Mesodermal cell (in vitro differentiated cells): Measurements from ENCODE around the gene LILRA5.
"Not testable (repeated sequence)": the region's sequence is repeated elsewhere in the genome, so short reads cannot be mapped to it uniquely, and the experiment has no call there.

ENCODE experiments used
- H3K27ac ChIP-seq: 2 replicates; pipeline ENCODE4 v1.7.0; 2013; ENCODE audit warnings: mild to moderate bottlenecking, low read depth, low read length, moderate library complexity; ENCODE audit not compliant: severe bottlenecking
- H3K36me3 ChIP-seq: 2 replicates; pipeline ENCODE4 v1.7.1; 2013; ENCODE audit warnings: mild to moderate bottlenecking, low read length, moderate library complexity; ENCODE audit not compliant: control insufficient read depth, insufficient read depth
- H3K4me1 ChIP-seq: one replicate; pipeline ENCODE4 v1.7.1; 2013; ENCODE audit warnings: mild to moderate bottlenecking, low read length; ENCODE audit not compliant: insufficient read depth, control insufficient read depth, poor library complexity, severe bottlenecking
- H3K4me3 ChIP-seq: 2 replicates; pipeline ENCODE4 v1.7.0; 2013; ENCODE audit warnings: low read length, control low read depth, mild to moderate bottlenecking; ENCODE audit not compliant: insufficient read depth, poor library complexity, severe bottlenecking; ENCODE audit errors: extremely low read depth
- H3K9me3 ChIP-seq: 2 replicates; pipeline ENCODE4 v1.7.1; 2013; ENCODE audit warnings: mild to moderate bottlenecking, low read length, moderate library complexity; ENCODE audit not compliant: control insufficient read depth
- WGBS, 2 experiments: methylation state at CpG; one replicate each; pipeline ENCODE4 v1.1.5; 2013; ENCODE audit warnings: missing lambda C conversion rate in 2 of 2; ENCODE audit not compliant: insufficient coverage in 2 of 2; 5-methylcytosine and 5-hydroxymethylcytosine counted together

LILRA5 gene

GRCh38 chr19:54299515-54299914 lies 13.5 kb downstream of the LILRA5 start:
- H3K27ac ChIP-seq, result no peak overlapping the region
- no peak overlapping the region for H3K4me3 ChIP-seq
- H3K9me3 ChIP-seq, result no peaks in the 10 kb centered on the region
- no peaks in the 10 kb centered on the region for H3K4me1 ChIP-seq
- no CpG with 5 or more reads among the region's 5 CpGs for WGBS, 2 experiments
- H3K36me3 ChIP-seq, result no peaks in the 10 kb centered on the region

- H3K4me1 ChIP-seq, result no peaks in the 10 kb centered on the region
- H3K27ac ChIP-seq, result no peak overlapping the region
- WGBS, 2 experiments, result 47 to 51% methylated on average over 7 of the region's 7 CpGs
- H3K36me3 ChIP-seq, result no peaks in the 10 kb centered on the region
- H3K9me3 ChIP-seq, result no peaks in the 10 kb centered on the region
- no peak overlapping the region for H3K4me3 ChIP-seq
Observed at GRCh38 chr19:54299126-54299498, 13.9 kb downstream of the LILRA5 start.

GRCh38 chr19:54298357-54299125 lies 14.4 kb downstream of the LILRA5 start:
- H3K4me1 ChIP-seq, result no peaks in the 10 kb centered on the region
- H3K36me3 ChIP-seq, result no peaks in the 10 kb centered on the region
- H3K27ac ChIP-seq, result no peak overlapping the region
- 53 to 68% methylated on average over 3 of the region's 4 CpGs for WGBS, 2 experiments
- H3K9me3 ChIP-seq, result no peaks in the 10 kb centered on the region
- H3K4me3 ChIP-seq, result no peak overlapping the region

DNA sequence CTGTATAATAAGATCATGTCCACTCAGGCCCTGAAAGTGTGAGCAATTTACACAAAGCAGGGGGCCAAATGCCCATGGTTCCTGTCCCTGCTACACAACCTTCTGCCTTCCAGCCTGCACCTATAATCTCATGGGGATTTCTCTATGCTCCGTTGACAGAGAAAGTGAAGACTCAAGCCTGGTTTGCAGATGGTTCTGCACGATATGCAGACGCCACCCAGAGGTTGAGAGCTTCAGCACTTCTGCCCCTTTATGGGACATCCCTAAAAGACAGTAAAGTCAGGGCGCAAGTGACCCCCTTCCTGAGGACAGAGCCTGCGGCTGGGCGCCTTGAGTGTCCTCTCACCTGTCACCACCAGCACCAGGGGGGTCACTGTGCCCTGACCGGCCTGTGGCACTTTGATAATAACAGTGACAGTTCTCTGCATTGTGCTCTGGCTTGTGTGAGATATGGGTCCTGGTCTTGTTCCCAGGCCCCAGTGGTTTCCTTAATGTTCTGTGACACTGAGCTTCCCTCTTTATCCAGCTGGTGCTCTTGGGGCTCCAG lies 15.1 kb downstream of the LILRA5 start:
- no peaks in the 10 kb centered on the region for H3K9me3 ChIP-seq
- 42 to 45% methylated on average over 5 to 6 of the region's 7 CpGs for WGBS, 2 experiments
- no peak overlapping the region for H3K27ac ChIP-seq
- no peaks in the 10 kb centered on the region for H3K4me1 ChIP-seq
- H3K4me3 ChIP-seq, result no peak overlapping the region
- H3K36me3 ChIP-seq, result no peaks in the 10 kb centered on the region

DNA sequence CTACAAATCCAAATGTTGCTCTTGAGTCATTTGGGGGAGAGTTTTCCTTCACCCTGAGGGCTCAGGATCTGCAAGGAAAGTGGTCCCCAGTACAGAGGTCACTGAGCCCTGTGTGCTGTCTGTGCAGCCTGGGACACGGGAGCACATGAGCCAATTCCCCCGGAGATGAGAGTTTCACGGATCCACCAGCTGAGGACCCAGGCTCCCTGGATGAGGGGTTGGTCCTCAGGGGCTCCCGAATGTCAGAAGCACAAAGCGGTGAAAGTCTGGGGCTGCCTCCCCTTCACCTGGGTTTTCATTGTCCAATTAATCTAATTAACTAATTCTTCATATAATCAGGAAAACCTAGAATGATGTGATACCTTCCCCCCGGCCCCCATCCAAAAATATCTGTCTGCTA lies 18.4 kb downstream of the LILRA5 start:
- H3K4me1 ChIP-seq, result no peaks in the 10 kb centered on the region
- no peaks in the 10 kb centered on the region for H3K36me3 ChIP-seq
- H3K27ac ChIP-seq, result no peak overlapping the region
- no peak overlapping the region for H3K4me3 ChIP-seq
- WGBS, 2 experiments, result 72 to 91% methylated on average over 5 of the region's 6 CpGs
- no peaks in the 10 kb centered on the region for H3K9me3 ChIP-seq

DNA sequence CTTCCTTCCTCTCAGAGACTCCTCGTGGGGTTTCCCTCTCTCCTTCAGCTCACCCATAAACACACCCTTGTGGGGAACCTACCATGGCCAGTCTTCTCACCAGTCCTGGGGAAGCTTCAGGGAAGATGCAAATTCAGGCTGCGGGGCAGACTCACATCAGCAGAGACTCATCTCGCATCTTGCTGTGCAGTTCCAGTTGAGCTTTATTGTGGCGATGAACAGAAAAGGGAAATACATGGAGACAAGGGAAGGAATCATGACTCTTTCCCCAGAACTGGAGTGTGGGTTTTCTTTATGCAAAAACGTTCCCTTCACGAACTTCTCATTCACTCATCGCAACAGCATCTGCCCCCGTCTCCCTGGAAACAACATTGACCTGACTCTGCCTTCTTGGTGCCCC lies 23.8 kb downstream of the LILRA5 start:
- H3K9me3 ChIP-seq, H3K4me1 ChIP-seq, H3K4me3 ChIP-seq, H3K36me3 ChIP-seq, H3K27ac ChIP-seq: not testable (repeated sequence)
- 0% methylated on average over 1 of the region's 8 CpGs; no CpG with 5 or more reads in 1 of the 2 experiments for WGBS, 2 experiments

DNA sequence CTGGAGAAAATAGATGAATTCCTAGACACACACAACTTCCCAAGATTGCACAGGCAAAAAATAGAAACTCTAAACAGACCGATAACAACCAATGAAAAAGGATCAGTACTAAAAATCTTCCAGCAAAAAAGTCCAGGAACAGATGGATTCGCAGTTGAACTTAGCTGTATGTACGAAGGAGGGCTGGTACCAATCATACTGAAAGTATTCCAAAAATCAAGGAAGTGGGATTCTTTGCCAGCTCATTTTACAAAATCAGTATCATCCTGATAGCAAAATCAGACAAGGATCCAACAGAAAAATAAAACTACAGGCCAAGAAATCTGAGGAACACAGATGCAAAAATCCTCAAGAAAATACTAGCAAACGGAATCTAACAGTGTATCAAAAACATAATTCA lies 25.5 kb downstream of the LILRA5 start:
- H3K4me1 ChIP-seq, result no peaks in the 10 kb centered on the region
- H3K9me3 ChIP-seq, result no peaks in the 10 kb centered on the region
- H3K36me3 ChIP-seq, result no peaks in the 10 kb centered on the region
- no peak overlapping the region for H3K27ac ChIP-seq
- H3K4me3 ChIP-seq, result no peak overlapping the region
- WGBS, 2 experiments, result 100% methylated on average over 1 of the region's 4 CpGs; no CpG with 5 or more reads in 1 of the 2 experiments

DNA sequence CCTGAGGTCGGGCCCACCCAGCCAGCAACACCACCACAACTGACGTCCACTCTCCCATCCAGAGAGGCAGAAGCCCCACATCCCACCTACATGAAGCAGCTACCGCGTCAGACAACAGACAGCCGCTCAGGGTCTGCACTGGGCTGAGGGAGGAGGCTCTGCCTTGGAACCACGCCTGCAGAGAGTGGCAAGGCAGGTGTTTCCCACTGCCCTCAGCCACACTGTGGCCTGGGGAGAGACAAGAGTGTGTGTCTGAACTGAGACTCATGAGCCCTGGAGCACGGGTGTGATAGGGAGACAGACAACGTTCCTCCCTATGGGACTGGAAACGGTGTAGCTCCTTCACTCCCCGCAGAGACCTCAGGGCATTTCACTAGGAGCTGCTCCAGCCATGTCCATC lies 26.7 kb downstream of the LILRA5 start:
- H3K9me3 ChIP-seq, H3K4me1 ChIP-seq, H3K27ac ChIP-seq, H3K36me3 ChIP-seq, H3K4me3 ChIP-seq: not testable (repeated sequence)
- 67 to 100% methylated on average over 1 to 2 of the region's 10 CpGs for WGBS, 2 experiments

DNA sequence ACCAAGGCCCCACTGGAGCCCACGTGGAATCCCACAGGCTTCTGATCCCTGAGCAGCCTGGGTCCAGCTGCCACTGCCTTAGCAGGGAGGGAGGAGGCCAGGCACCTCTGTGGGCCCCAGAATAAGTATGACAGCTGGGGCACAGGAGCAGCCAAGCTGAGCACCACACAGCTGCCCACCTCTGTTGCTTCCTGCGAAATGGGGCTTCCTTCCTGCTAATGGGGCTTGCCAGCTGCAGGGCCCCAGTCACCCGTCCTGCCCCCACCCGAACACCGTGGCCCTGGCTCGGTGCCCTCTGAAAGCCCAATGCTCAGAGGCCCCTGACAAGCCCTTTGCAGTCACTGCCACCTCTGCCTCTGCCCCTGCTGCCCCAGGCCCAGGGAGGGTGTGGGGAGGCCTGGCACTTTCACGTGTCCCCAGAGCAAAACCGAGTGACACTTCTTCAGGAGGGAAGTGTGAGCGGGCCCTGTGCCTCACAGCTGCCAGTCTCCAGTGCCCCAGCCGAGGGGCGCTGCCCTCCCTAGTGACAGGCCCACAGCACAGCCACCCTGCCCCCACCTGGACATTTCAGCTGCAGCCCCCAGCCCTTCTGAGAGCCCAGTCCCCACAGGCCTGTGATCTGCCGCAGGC lies 27.4 kb downstream of the LILRA5 start:
- not testable (repeated sequence) for H3K4me1 ChIP-seq, H3K27ac ChIP-seq, H3K36me3 ChIP-seq, H3K9me3 ChIP-seq, H3K4me3 ChIP-seq
- WGBS, 2 experiments, result 78 to 83% methylated on average over 4 to 6 of the region's 12 CpGs

DNA sequence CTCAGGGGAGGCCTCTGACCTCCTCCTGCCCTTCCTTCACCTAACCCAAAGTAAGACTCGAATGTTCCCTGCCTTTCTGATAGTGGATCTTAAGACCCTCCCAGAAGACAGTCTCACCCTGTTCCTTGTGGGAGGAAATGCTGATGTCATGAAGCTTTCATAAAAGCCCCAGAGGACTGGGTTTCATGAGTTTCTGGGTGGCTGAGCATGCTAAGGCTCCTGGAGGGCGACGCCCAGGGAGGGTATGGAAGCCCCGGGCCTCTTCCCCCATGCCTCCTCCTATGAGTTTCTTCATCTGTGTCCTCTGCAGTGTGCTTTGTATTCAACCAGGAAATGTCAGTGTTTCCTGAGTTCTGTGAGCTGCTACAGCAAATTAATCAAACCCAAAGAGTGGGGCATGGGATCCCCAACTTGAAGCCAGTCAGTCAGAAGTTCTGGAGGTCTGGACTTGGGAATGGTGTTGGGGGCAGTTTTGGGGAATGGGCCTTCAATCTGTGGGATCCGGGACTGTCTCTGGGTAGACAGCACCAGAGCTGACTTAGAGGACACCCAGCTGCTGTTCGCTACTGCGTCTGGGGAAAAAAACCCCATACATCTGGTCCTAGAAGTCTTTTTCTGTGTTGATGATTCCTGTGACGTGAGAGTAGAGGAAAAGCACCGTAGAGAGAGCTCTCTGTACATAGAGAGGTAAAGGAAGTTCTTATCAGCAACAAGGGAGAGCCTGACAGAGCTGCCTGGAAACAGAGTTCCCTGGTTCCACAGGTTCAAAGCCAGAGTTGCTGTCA lies 30.1 kb downstream of the LILRA5 start:
- no peaks in the 10 kb centered on the region for H3K4me1 ChIP-seq
- no peak overlapping the region for H3K4me3 ChIP-seq
- H3K9me3 ChIP-seq, result no peaks in the 10 kb centered on the region
- 86 to 93% methylated on average over 5 to 6 of the region's 9 CpGs for WGBS, 2 experiments
- no peak overlapping the region for H3K27ac ChIP-seq
- H3K36me3 ChIP-seq, result no peaks in the 10 kb centered on the region
